Ammon's horn (tissue), 1 donor: ENCODE results near the gene SEC14L1.
A peak's percentile ranks its signal among the peaks of the same experiment; 100 is the strongest.

ENCODE experiments used
- DNase-seq: peaks from one replicate; pipeline ENCODE4 v3.0.0-alpha.2; 2016; ENCODE audit warnings: low spot score

The SEC14L1 gene

GRCh38 chr17:77213778-77214132 is 73.0 kb downstream of the SEC14L1 start:
- no peak for DNase-seq

- DNase-seq, result no peak
Measured at GRCh38 chr17:77214328-77214727, 73.6 kb downstream of the SEC14L1 start.

GRCh38 chr17:77214743-77215142 is 74.0 kb downstream of the SEC14L1 start:
- DNase-seq, result peak; percentile 75

GRCh38 chr17:77215281-77215680 is 74.5 kb downstream of the SEC14L1 start:
- DNase-seq, result peak; percentile 63

GRCh38 chr17:77216486-77216885 is 75.7 kb downstream of the SEC14L1 start:
- no peak for DNase-seq

- no peak for DNase-seq
Measured at GRCh38 chr17:77217123-77217522, 76.4 kb downstream of the SEC14L1 start.

- no peak for DNase-seq
Measured at GRCh38 chr17:77217566-77217965, 76.8 kb downstream of the SEC14L1 start.

- no peak for DNase-seq
Measured at GRCh38 chr17:77218902-77219301, 78.1 kb downstream of the SEC14L1 start.

- DNase-seq, result no peak
Measured at GRCh38 chr17:77222356-77222755, 81.6 kb downstream of the SEC14L1 start.

- no peak for DNase-seq
Measured at GRCh38 chr17:77223642-77224420, 83.1 kb downstream of the SEC14L1 start.

- no peak for DNase-seq
Measured at GRCh38 chr17:77225265-77225664, 84.5 kb downstream of the SEC14L1 start.

GRCh38 chr17:77227461-77228240 is 86.9 kb downstream of the SEC14L1 start:
- DNase-seq, result peak; percentile 38

- DNase-seq, result no peak
Measured at GRCh38 chr17:77228241-77228752, 87.5 kb downstream of the SEC14L1 start.

- no peak for DNase-seq
Measured at GRCh38 chr17:77228816-77229215, 88.0 kb downstream of the SEC14L1 start.

GRCh38 chr17:77229786-77230435 is 89.1 kb downstream of the SEC14L1 start:
- no peak for DNase-seq

GRCh38 chr17:77230436-77230830 is 89.7 kb downstream of the SEC14L1 start:
- no peak for DNase-seq

GRCh38 chr17:77231076-77231871 is 90.5 kb downstream of the SEC14L1 start:
- DNase-seq, result no peak

GRCh38 chr17:77233127-77233526 is 92.4 kb downstream of the SEC14L1 start:
- no peak for DNase-seq

GRCh38 chr17:77233635-77234334 is 93.0 kb downstream of the SEC14L1 start:
- DNase-seq, result no peak

- no peak for DNase-seq
Measured at GRCh38 chr17:77234695-77235094, 93.9 kb downstream of the SEC14L1 start.

GRCh38 chr17:77235370-77235941 is 94.7 kb downstream of the SEC14L1 start:
- peak; percentile 40 for DNase-seq
